Effector memory CD4-positive, alpha-beta T cell (primary cell): ENCODE measurements around the gene IRAK2.

Experiments used
- DNase-seq, 3 donors: peaks; one replicate each; pipeline ENCODE4 v3.0.0-alpha.2; 2020
- H3K27ac ChIP-seq: 2 replicates; pipeline ENCODE4 v1.7.0; 2013; ENCODE audit warnings: mild to moderate bottlenecking, low read length, moderate library complexity; ENCODE audit not compliant: insufficient read depth, poor library complexity, severe bottlenecking
- H3K27me3 ChIP-seq: replicated peaks from 2 replicates; pipeline ENCODE4 v1.7.0; 2013; ENCODE audit warnings: mild to moderate bottlenecking, low read length; ENCODE audit not compliant: insufficient read depth, control insufficient read depth, poor library complexity, severe bottlenecking
- H3K36me3 ChIP-seq: 2 replicates; pipeline ENCODE4 v1.7.0; 2013; ENCODE audit warnings: mild to moderate bottlenecking, low read length, moderate library complexity; ENCODE audit not compliant: control insufficient read depth, insufficient read depth
- H3K4me1 ChIP-seq: 2 replicates; pipeline ENCODE4 v1.7.0; 2013; ENCODE audit warnings: low read length, mild to moderate bottlenecking; ENCODE audit not compliant: control insufficient read depth, insufficient read depth, poor library complexity, severe bottlenecking
- H3K4me3 ChIP-seq: 2 replicates; pipeline ENCODE4 v1.7.0; 2013; ENCODE audit warnings: low read length, low read depth, mild to moderate bottlenecking; ENCODE audit not compliant: insufficient read depth, poor library complexity, severe bottlenecking
- H3K9me3 ChIP-seq: 2 replicates; pipeline ENCODE4 v1.7.0; 2013; ENCODE audit warnings: mild to moderate bottlenecking, low read length, moderate library complexity; ENCODE audit not compliant: control insufficient read depth

IRAK2 gene

GRCh38 chr3:10198226-10198625, 33.5 kb downstream of the IRAK2 start:
- Histone ChIP-seq H3K36me3 (no peaks in the 10 kb centered on the region), H3K27ac (peak overlapping the region; percentile 93), H3K9me3 (no peaks in the 10 kb centered on the region), H3K4me1 (peaks cover 72% of the 10 kb centered on the region), H3K27me3 (no peaks in the 10 kb centered on the region), H3K4me3 (no peak overlapping the region)
- no peak for DNase-seq

- H3K27ac ChIP-seq, result peak overlapping the region; percentile 93
- no peaks in the 10 kb centered on the region for H3K27me3 ChIP-seq
- peak; percentile 67 to 70 (median 68) for DNase-seq
- no peak overlapping the region for H3K4me3 ChIP-seq
- no peaks in the 10 kb centered on the region for H3K36me3 ChIP-seq
- H3K9me3 ChIP-seq, result no peaks in the 10 kb centered on the region
- H3K4me1 ChIP-seq, result peaks cover 65% of the 10 kb centered on the region
These were observed 34.3 kb downstream of the IRAK2 start for GRCh38 chr3:10198761-10199649.

GRCh38 chr3:10204921-10205320, 40.2 kb downstream of the IRAK2 start:
- no peak overlapping the region for H3K27ac ChIP-seq
- no peak overlapping the region for H3K4me3 ChIP-seq
- no peaks in the 10 kb centered on the region for H3K27me3 ChIP-seq

GRCh38 chr3:10205451-10206165, 40.9 kb downstream of the IRAK2 start:
- Histone ChIP-seq H3K36me3 (peaks cover 5% of the 10 kb centered on the region), H3K4me1 (peaks cover 6% of the 10 kb centered on the region), H3K27ac (no peak overlapping the region), H3K9me3 (no peaks in the 10 kb centered on the region), H3K27me3 (no peaks in the 10 kb centered on the region), H3K4me3 (no peak overlapping the region)
- DNase-seq, result no peak

More at GRCh38 chr3:10204921-10205320, 40.2 kb downstream of the IRAK2 start:
- no peak for DNase-seq
- no peaks in the 10 kb centered on the region for H3K9me3 ChIP-seq
- peaks cover 5% of the 10 kb centered on the region for H3K36me3 ChIP-seq
- H3K4me1 ChIP-seq, result peaks cover 10% of the 10 kb centered on the region

GRCh38 chr3:10206166-10206511, 41.4 kb downstream of the IRAK2 start:
- no peak overlapping the region for H3K27ac ChIP-seq
- DNase-seq, result no peak
- peaks cover 5% of the 10 kb centered on the region for H3K36me3 ChIP-seq
- H3K9me3 ChIP-seq, result no peaks in the 10 kb centered on the region
- no peaks in the 10 kb centered on the region for H3K27me3 ChIP-seq
- H3K4me1 ChIP-seq, result peaks cover 6% of the 10 kb centered on the region
- no peak overlapping the region for H3K4me3 ChIP-seq

- Histone ChIP-seq H3K4me3 (no peak overlapping the region), H3K27me3 (no peaks in the 10 kb centered on the region), H3K4me1 (no peaks in the 10 kb centered on the region), H3K9me3 (no peaks in the 10 kb centered on the region), H3K36me3 (peaks cover 7% of the 10 kb centered on the region), H3K27ac (no peak overlapping the region)
- no peak for DNase-seq
These were observed 48.6 kb downstream of the IRAK2 start for GRCh38 chr3:10213156-10213792.

- no peak overlapping the region for H3K4me3 ChIP-seq
- peaks cover 7% of the 10 kb centered on the region for H3K36me3 ChIP-seq
- no peak for DNase-seq
- H3K4me1 ChIP-seq, result no peaks in the 10 kb centered on the region
- no peaks in the 10 kb centered on the region for H3K9me3 ChIP-seq
- no peaks in the 10 kb centered on the region for H3K27me3 ChIP-seq
- H3K27ac ChIP-seq, result no peak overlapping the region
These were observed 51.1 kb downstream of the IRAK2 start for GRCh38 chr3:10215578-10216368.

GRCh38 chr3:10217359-10217758, 52.6 kb downstream of the IRAK2 start:
- Histone ChIP-seq H3K27ac (no peak overlapping the region), H3K9me3 (no peaks in the 10 kb centered on the region), H3K4me1 (no peaks in the 10 kb centered on the region), H3K27me3 (no peaks in the 10 kb centered on the region), H3K36me3 (peaks cover 7% of the 10 kb centered on the region), H3K4me3 (no peak overlapping the region)
- no peak for DNase-seq

- Histone ChIP-seq H3K9me3 (no peaks in the 10 kb centered on the region), H3K36me3 (peaks cover 7% of the 10 kb centered on the region), H3K4me3 (no peak overlapping the region), H3K27me3 (no peaks in the 10 kb centered on the region), H3K4me1 (peaks cover 9% of the 10 kb centered on the region), H3K27ac (no peak overlapping the region)
- DNase-seq, result no peak
These were observed 55.0 kb downstream of the IRAK2 start for GRCh38 chr3:10219737-10220136.
